ENCODE measurements around the gene ESR2.
"Not testable (repeated sequence)": the region's sequence is repeated elsewhere in the genome, so short reads cannot be mapped to it uniquely, and the experiment has no call there.

ESR2 gene

GRCh38 chr14:64074961-64075612 lies 219.1 kb downstream of the ESR2 start:
- FAIRE-seq, result no peak

GRCh38 chr14:64069634-64070359 lies 224.4 kb downstream of the ESR2 start:
- FAIRE-seq, result no peak

- FAIRE-seq, result no peak
These were observed 229.7 kb downstream of the ESR2 start for GRCh38 chr14:64064447-64064846.

DNA sequence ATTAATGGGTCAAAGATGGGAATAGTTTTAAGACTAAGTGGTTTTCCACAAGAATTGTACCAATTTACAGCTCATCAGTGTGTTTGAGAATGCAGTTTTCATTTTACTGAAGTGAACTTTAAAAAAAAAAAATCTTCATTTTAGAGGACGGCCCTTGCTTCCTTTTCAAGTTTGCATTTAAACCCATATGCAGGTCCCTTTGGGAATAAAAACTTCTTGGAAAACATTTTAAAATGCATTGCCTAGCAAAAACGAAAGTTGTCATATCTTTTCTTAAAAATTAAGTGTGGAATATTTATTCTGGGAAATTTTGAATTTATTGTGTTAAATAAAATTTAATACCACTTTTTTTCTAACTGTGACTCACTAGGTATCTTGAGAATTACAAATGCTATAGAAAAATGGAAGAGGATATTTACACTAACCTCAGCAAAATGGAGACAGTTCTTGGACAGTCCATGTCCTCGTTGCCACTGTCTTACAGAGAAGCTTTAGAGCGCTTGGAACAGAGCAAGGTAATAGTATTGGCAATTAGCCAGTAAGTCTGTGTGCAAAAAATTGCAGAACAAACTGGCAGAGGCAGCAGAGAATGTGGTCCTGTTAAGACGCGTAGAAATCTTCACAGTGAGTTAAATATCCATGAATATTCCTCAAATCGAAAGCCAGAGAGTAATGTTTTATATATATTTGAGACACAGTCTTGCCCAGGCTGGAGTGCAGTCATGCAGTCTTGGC lies 231.6 kb downstream of the ESR2 start:
- no peak for FAIRE-seq

DNA sequence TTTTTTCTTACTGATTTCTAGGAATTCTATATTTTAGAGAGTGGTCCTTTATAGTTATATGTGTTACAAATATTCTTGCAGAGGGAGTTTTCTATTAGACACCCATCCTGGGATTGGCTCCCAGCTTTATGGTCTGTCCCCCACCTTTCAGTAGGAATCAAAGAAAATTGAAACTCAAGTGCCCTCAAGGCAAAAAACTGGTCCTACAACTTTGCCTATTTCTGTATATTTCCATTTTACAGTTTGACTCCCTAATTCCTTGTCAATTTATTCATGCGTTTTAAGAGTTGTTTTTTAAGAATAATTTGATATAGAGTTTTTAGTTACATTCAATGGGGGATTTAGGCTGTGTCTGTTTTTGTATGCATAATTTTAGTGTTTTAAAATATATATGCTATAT lies 232.5 kb downstream of the ESR2 start:
- no peak for FAIRE-seq

GRCh38 chr14:64061115-64061514 lies 233.1 kb downstream of the ESR2 start:
- FAIRE-seq, result no peak

DNA sequence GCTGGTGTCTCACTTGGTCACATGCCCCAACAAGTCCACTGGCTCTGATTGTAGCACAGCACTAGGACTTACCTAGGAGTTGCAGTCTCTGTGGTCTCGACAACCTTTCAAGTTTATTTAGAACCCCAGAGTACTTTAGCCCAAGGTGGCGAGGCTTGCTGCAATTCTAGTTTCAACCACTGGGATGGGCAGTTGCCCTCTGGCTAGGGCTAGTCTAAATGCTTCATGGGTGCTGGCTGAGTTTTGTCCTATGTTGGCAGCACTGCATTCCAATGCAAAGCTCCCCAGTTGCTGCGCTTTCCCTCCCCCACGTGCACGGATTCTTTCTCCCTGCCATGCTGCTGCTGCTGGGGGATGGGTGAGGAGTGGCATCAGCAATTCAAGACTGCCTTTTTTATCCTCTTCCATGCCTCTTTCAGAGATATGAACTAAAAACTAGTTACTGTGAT lies 233.5 kb downstream of the ESR2 start:
- FAIRE-seq, result no peak

GRCh38 chr14:64060199-64060545 lies 234.0 kb downstream of the ESR2 start:
- no peak for FAIRE-seq

DNA sequence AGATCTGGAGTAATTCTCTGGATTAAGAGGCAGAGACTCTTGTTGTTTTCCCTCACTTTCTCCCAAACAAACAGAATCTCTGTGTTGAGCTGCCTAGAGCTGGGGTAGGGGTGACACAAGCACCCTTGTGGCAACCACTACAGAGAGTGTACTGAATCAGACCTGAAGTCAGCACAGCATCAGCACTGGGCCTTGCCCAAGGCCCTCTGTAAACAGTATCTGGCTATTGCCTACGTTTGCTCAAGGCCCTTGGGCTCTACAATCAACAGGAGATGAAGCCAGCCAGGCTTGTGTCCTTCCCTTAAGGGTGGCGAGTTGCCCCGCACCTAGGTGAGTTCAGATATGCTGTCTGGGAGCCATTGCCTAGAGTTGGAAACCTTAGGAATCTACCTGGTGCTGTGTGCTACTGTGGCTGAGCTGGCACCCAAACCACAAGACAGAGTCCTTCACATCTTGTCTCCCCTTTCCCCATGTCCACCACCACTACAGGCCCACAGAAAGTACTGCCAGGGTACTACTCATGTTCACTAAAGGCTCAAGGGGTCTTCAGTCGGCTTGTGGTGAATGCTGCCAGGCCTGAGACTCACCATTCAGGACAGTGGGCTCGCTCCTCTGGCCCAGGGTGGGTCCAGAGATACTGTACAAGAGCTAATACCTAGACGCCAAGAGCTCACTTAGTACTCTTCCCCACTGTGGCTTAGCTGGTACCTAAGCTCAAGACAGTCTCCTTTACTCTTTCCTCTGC lies 234.5 kb downstream of the ESR2 start:
- no peak for FAIRE-seq

DNA sequence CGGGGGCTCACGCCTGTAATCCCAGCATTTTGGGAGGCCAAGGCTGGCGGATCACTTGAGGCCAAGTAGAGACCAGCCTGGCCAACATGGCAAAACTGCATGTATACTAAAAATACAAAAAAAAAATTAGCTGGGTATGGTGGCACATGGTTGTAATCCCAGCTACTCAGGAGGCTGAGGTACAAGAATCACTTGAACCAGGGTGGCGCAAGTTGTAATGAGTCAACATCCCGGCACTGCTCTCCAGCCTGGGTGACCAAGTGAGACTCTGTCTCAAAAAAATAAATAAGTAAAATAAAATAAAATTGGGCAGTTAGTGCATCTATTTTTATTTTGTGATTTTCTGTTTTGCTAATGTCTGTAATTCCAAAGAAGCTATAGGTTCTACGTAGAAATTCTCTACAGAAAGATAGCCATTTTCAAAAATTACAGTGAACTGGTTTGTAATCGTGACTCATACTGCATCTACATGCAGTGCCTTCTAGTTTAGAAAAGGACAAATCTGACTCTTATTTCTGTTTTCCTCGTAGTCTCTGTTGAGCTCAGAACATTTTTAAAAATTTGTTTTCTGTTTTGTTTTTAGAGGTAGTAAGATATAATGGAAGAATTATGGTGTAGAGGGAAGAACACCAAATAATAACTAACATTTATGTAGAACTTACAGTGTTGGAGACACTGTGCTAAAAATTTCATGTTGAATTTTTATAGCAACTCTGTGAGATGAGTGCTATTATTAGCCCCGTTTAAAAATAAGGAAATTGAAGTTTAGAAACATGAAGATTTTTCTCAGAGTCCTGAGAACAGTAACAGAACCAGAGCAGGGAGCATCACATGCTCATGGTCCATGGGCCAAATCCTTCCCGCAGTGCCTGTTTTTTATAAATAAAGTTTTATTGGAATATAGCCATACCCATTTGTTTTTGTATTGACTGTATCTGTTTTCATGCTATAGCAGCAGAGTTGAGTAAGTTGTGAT lies 240.2 kb downstream of the ESR2 start:
- peak; percentile 45 for FAIRE-seq

GRCh38 chr14:64049616-64050381 lies 244.4 kb downstream of the ESR2 start:
- no peak for FAIRE-seq

DNA sequence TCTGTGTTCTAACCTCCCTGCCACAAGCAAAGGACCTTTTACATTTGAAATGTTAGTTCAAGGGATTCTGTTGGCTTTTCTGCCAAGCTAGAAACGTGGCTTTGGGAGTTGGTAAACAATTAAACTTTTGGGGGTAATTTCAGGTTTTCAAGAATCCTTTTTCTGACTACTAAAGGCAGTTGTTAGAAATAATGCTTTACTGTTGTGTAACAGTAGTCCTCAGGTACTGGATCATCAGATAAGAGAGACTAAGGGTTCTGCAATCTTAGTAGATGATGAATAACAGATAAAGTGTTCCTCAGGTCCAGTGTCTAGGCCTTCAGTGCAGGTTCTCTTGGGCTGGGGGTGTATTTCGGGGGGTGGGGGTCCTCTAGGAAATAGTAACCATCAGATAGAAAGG lies 249.1 kb downstream of the ESR2 start:
- no peak for FAIRE-seq

GRCh38 chr14:64043296-64043695 lies 250.9 kb downstream of the ESR2 start:
- FAIRE-seq, result not testable (repeated sequence)

DNA sequence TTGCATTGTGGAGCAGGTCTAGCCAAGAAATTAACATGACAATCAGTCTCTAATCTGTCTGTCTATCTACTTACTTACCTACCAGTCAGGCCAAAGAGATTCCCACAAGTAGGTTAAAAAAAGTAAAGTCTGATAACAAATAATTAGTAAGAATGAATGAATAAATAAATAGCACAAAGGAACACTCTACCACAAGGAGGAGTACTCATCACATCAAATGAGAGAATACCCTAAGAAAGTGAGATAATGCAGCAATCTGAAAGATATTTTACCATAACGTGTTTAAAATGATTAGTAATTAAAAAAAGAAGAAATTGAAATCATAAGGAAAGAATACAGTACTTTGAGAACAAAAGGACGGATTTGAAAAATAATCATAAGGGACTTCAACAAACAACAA lies 254.1 kb downstream of the ESR2 start:
- FAIRE-seq, result no peak

GRCh38 chr14:64038841-64039542 lies 255.2 kb downstream of the ESR2 start:
- no peak for FAIRE-seq

DNA sequence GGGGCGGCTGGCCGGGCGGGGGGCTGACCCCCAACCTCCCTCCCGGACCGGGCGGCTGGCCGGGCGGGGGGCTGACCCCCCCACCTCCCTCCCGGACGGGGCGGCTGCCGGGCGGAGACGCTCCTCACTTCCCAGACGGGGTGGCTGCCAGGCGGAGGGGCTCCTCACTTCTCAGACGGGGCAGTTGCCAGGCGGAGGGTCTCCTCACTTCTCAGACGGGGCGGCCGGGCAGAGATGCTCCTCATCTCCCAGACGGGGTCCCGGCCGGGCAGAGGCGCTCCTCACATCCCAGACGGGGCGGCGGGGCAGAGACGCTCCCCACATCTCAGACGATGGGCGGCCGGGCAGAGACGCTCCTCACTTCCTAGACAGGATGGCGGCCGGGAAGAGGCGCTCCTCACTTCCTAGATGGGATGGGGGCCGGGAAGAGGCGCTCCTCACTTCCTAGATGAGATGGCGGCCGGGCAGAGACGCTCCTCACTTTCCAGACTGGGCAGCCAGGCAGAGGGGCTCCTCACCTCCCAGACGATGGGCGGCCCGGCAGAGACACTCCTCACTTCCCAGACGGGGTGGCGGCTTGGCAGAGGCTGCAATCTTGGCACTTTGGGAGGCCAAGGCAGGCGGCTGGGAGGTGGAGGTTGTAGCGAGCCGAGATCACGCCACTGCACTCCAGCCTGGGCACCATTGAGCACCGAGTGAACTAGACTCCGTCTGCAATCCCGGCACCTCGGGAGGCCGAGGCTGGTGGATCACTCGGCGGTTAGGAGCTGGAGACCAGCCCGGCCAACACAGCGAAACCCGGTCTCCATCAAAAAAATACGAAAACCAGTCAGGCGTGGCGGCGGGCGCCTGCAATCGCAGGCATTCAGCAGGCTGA lies 256.1 kb downstream of the ESR2 start:
- FAIRE-seq, result not testable (repeated sequence)

DNA sequence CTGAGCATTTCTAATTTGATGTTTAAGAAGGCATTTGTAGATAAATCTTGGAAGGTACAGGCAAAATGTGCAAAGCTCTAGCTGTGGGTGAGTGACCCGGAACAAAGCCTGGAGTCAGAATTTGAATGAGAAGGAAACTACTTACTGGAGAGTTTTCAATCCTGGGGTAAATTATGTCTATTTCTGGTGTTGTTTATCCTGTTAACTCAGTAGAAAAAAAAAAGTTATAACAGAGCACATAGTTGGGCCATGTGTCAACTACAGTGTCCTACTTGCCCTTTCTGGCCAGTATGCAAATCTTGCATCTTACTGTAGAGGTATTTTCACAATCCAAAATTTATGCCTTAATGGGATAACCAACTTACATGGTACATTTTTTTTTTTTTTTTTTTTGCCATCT lies 259.0 kb downstream of the ESR2 start:
- no peak for FAIRE-seq
